Sigmoid colon (tissue), 3 donors: ENCODE measurements around the gene CLMP.

Experiments
- POLR2A ChIP-seq, 2 donors: fragments of 450-650 bp; IDR thresholded peaks; one replicate each; pipeline ENCODE4 v1.6.1; 2016; ENCODE audit warnings: antibody characterized with exemption in 2 of 2, mild to moderate bottlenecking in 2 of 2, moderate library complexity in 2 of 2
- TF ChIP-seq, protein P1 (sequence below), 4 experiments: fragments of 450-650 bp in 3 of 4; fragments of 200-600 bp in 1 of 4; IDR thresholded peaks; one replicate each; pipeline ENCODE4 v1.5.1; 2016 to 2019; ENCODE audit warnings: antibody characterized with exemption in 4 of 4, mild to moderate bottlenecking in 3 of 4, moderate library complexity in 2 of 4

DNA sequence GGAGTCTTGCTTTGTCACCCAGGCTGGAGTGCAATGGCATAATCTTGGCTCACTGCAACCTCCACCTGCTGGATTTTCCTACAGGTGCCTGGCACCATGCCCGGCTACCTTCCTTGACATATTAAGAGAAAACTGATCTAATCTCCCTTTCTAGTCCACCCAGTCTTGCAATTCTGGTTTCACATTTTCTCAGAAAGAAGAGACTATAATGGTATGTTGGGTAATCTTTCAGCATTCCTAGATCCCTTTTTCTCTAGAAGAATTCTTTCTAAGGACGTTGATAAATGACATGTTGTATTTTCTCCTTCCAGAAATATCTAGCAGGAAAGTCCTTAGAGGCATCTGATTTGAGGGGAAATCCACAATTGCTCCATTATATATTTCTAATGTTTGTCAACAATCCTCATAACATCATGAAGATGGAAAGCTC, 122.7 kb downstream of the CLMP start:
- TF ChIP-seq, protein P1, sequence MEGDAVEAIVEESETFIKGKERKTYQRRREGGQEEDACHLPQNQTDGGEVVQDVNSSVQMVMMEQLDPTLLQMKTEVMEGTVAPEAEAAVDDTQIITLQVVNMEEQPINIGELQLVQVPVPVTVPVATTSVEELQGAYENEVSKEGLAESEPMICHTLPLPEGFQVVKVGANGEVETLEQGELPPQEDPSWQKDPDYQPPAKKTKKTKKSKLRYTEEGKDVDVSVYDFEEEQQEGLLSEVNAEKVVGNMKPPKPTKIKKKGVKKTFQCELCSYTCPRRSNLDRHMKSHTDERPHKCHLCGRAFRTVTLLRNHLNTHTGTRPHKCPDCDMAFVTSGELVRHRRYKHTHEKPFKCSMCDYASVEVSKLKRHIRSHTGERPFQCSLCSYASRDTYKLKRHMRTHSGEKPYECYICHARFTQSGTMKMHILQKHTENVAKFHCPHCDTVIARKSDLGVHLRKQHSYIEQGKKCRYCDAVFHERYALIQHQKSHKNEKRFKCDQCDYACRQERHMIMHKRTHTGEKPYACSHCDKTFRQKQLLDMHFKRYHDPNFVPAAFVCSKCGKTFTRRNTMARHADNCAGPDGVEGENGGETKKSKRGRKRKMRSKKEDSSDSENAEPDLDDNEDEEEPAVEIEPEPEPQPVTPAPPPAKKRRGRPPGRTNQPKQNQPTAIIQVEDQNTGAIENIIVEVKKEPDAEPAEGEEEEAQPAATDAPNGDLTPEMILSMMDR (IDR thresholded peaks at IDR 0.05), result no peak
- TF ChIP-seq POLR2A (IDR thresholded peaks at IDR 0.05), result no peak
